Hematopoietic multipotent progenitor cell treated with erythropoietin and hydrocortisone succinate and interleukin-3 and kit ligand, for 17 days (in vitro differentiated cells): ENCODE data around the gene TAPBP.
A peak's percentile ranks its signal among the peaks of the same experiment; 100 is the strongest.

ENCODE experiments used
- DNase-seq: peaks from one replicate; pipeline ENCODE4 v3.0.0-alpha.2; 2015; ENCODE audit warnings: low spot score

The TAPBP gene

DNA sequence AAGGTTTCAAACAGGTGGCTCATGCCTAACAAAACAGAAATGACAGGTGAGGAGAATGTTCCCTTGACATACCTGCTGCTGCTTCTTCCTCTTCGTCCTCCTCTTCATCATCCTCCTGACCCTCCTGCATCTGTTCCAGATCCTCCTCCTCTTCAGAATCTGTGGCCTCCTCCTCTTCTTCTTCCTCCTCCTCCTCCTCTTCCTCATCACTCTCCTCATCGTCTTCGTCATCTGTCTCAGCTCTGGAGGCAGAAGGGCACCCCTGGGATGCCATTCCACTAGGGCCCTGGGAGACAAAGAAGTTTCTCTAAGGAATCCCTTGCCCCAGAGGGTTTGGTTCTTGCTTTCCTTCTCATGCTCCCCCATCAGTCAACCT, 6.0 kb upstream of the TAPBP start:
- no peak for DNase-seq

DNA sequence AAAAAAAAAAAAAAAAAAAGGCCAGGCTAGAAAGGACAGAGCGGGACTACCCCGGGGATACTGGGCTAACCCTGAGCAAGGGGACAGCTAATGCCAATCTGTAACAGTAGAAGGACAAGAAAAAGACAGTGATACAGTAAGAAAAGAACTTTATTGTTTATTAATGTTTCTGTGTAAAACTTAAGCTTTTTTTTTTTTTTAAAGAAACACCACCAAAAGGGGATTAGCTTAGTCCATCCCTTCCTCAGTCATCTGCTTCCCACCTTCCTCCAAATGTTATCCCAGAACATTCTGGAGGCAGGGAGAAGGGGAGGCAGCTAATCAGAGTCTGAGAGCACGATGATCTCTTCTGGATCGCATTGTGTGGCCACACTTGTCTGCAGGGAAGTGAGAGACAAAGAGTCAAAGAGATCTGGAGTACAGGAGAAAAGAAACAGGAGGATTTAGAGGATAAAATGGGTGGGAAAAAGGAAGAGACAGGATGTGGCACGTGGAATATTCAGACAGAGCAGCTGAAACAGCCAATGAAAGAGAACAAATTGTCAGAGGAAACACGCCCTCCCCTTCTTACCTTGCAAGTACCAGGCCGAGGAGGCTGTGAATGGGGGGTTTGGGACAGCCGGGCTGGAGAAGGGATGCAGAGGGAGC, 4.7 kb upstream of the TAPBP start:
- no peak for DNase-seq

- DNase-seq, result peak; percentile 99
Measured at GRCh38 chr6:33317669-33318425, 4.0 kb upstream of the TAPBP start, which contains the start of gene ZBTB22. Gene ZBTB22 (minus strand): TSS chr6:33317744. CDS start chr6:33316916, 828 bp downstream.

GRCh38 chr6:33317419-33317668, 3.5 kb upstream of the TAPBP start:
- DNase-seq, result peak; percentile 82

DNA sequence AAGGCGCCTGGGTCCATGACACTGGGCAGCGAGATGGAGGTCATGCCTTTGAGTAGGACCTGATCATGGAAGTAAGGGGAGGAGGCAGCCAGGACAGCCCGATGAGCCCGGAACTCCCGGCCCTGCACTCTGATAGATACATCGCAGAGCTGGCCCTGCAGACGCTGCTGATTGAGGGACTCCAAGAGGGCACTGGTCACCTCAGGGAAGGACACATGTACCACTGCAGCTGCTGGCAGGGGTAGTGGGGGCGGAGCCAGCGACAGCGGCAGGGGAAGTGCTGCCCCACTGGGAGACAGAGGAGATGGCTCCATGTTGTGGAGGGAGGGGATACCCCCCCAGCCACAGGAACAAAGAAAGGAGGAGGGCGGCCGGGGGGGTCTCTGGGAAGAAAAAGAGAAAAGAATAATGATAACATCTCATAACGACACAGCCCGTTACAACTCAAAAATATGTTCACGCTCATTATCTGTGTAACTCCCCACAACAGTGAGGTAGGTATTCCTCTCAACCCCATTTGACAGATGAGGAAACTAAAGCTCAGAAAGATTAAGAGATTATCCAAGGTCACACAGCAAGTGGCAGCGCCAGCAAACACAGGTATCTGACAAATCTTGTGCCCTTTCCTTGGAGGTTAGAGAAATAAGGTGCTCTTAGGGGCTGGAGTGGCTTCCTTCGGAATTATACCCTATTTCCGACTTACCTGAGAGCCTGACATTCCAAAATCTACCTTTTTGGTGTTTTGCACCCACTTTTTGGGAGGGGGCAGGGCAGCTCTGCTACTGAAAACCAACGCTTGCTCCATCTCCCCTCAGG, 2.9 kb upstream of the TAPBP start:
- DNase-seq, result no peak

- DNase-seq, result peak; percentile 3
Measured at GRCh38 chr6:33315793-33316602, 2.1 kb upstream of the TAPBP start.

DNA sequence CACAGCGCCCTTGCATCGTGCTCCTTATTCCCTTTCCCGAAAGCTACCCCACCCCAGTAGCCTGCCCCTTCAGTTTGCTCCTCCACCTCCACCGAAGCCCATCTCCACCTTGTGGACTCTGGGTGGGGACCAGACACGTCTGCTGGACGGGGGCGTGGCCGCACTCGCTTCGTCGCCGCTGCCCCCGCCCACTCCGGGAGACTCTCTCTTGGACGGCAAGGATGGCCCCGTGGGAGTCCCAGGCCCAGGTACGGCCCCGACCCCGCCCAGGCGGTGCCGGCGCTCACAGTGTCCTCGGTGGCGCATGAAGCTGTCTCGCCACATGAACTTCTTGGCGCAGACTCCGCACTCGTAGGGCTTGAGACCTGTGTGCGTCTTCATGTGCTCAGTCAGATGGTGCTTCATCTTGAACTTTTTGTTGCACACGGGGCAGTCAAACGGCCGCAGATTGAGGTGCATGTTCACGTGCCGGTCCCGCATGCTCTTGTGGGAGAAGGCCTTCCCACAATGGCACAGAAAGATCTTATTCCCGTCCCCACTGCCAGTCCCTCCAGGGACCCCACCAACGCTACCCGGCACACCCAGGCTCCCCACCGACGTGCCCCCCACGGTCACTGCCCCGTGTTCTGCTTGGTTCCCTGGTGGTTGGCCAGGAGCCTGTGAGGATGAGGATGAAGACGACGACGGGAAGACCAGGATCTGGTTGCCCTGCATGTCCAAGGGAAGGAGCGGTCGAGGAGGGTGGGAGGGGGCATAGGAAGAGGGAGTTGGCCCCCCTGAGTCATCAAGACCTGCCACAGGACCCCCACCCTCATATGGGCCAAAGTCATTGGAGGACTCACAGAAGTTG, 1.3 kb upstream of the TAPBP start:
- DNase-seq, result peak; percentile 72

DNA sequence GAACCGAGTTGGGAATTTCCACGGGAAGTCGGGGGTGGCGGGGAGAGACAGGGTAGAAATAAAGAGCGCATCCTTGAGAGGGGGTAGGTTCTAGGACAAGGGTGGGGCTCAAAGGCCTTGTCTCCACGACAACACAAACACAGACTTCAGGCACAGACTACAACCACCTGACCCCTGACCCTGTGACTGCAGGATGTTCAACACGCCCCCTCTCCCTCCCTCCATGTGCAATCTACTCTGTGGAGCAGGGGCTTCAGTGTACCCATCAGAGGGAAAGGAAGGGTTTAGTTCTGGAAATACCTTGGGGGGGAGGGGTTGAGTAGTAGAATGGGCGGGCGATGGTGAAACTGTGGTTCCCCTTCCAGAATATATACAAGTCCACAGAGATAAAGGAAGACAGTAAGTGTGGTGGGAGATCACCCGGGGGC, 651 bp upstream of the TAPBP start:
- DNase-seq, result peak; percentile 70

DNA sequence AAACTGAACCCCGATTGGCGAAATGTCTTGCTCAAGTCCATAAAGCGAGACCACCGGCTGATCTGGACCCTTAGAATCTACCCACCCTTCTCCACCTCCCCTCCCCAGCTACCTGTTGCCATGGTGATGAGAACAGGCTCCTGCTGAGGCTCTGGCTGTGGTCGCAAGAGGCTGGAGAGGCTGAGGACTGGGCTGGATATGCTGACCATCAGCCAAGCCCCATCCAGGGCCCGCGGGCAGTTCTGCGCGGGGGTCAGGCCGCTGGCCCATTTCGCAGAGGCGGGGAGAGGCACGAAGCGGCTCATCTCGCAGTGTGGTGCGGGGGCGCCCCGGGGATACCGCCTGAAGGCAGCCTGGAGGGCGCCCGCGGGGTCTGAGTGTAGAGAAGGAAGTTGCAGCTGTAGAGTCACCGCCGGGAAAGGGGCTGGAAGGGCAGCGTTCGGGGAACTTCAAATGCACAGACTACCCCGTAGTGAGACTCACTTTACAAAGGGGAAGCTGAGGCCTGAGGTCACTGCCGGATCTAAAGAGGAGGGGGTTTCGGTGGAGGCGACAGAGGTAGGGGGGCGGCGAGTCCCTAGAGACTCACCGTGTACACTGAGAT, 671 bp downstream of the TAPBP start:
- peak; percentile 50 for DNase-seq

DNA sequence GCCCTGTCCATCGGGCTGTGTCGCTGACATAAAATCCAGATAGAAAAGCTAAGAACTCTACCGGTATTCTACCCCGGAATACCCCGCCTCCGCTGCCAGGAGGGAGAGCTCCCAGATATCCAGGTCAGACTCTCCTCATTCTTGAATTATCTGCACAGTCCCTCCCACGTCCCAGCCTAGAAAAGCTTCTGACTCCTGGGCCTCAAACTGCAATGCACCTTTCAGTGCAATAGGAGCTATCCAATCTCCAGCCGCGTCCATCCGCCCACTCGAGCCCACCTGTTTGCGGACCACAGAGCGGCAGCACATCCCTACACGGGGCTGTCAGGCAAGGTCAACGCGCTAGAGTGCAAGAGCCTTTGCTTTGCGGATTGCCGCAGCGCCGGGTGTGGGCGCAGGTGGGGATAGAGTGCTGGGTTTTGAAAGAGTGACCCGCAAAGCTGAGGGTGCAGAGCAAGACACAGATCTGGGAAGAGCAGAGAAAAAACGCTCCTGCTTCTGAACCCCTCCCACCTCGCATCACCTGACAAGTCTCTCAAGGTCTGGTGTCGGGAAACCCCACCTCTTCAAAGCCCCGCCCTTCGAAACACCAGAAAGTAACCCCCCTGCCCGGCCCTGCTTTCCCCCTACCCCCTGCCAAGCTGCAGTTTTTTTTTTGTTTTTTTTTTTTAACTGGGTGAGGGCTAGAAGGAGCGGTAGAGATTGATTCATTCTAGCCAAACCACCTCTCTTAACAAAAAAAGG, 1.3 kb downstream of the TAPBP start:
- peak; percentile 80 for DNase-seq

DNA sequence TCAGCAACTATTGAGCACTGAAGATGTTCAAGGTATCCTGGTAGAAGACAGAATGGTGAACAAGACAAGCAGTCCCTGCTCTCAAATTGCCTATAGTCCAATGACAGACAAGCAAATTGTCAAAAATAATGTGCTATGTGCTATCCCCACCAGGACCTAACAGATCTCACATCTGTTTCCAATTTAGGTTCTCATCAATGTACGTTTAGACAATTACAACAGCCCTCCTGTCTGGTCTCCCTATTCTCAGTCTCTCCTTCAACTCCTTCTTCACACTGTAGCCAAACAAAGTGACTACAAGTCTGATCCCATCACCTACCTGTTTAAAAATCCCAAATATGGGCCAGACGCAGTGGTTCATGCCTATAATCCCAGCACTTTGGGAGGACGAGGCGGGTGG, 7.5 kb downstream of the TAPBP start:
- no peak for DNase-seq

DNA sequence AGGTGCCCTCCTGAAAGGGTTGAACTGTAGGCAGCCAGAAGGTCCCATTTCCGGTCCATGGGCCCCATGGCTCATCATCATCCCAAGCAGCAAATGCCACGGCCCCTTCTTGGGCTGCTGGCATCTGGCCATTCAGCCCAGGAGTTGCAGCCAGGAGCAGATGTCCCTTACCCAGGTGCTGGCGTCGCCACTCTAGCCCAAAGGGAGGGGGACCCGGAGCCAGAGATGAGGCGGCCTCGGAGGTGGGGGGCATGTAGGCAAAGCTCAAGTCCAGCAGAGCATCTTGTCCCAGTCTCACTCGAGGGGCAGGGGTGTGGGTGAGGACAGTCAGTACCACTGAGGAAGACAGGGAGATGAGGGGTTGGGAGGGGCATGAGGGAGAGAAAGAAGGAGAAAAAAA, 8.8 kb downstream of the TAPBP start:
- DNase-seq, result no peak

DNA sequence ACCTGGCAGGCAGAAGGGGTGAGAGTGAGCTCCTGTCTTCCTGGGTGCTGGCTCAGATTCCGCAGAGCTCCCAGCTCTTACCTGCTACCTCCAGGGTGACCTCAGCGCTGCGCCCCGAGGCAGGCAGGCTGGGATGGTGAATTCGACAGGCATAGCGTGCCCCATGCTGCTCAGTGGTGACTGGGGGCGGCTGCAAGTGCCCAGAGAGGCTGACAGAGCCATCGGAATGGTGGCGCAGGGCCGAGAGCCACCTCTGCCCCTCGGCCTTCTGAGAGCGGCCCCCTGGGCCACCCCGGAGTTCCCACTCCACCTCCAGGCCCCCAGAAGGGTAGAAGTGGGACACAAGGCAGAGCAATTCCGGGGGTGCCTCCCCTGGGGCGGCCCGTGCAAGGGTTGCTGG, 9.7 kb downstream of the TAPBP start:
- DNase-seq, result no peak

DNA sequence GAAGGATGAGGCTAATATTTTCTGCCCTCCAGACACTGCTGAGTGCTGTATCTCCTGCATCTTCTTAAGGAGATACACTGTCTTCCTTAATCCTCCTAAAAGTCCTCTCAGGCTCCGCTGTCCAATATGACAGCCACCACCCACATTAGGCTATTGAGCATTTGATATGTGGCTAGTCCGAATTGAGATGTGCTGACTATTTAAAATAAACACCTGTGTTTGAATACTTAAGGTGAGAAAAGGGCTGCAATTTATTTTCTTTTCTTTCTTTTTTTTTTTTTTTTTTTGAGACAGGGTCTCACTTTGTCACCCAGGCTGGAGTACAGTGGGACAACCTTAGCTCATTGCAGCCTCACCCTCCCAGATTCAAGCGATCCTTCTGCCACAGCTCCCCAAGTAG, 12.0 kb downstream of the TAPBP start:
- DNase-seq, result no peak

DNA sequence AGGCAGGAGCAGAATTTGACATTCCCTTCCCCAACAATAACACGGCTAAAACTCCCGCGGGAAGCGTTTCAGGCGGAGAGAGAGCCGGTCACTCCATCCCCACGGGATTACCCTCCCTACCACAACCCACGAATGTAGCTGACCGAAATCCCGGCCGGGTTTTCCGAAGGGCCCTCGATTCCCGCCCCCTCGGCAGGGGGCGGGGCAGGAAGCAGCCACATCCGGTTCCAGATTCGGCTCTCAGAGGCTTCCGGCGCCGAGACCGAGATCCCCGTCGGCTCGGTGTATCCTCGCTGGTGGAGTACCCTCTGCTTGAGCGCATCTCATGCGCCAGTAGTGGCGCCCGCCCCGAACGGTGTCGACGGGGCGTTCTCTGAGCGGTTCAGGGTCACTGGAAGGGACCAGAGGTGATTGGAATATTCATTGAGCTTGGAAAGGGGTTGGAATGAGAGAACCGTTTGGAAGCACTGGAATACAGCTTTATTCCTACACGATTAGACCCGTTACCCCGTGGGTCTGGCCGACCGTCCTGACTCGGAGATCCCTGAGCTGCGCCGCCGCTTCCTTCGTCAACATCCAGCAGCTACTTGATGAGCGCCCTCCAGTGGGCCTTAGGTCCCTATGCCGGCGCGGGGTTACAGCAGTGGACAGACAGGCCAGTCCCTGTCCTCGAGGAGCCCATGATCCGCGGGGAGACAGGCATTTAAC, 14.5 kb downstream of the TAPBP start:
- DNase-seq, result peak; percentile 93

DNA sequence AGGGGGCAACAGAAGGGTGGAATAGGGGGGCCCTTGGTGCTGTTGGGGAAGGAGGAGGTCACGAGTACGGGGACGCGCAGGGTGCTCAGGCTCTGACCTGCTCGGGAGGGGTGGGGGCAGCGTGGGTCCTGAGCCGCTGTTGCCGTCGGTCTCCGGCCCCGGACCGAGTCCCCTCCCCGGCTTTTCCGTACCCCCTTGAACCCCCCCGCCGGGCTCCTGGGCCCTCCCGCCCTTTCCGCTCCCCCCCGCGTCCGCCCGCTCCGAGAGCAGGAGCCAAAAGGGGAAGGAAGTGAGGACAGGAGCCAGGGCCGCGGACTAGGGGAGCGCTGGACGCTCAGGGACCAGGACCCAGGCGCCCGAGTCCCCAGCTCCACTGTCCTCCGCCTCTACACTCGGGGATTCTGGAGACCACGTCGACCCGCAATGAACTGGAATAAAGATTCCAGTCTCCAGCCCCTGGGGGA, 15.1 kb downstream of the TAPBP start, which contains the start of gene RGL2:
Gene RGL2, minus strand, starts transcription at position 170 of the 464 bp plus-strand sequence. CDS start 332 bp downstream, outside the sequence.
- no peak for DNase-seq

- peak; percentile 63 for DNase-seq
Measured at GRCh38 chr6:33297956-33298772, 15.7 kb downstream of the TAPBP start.

DNA sequence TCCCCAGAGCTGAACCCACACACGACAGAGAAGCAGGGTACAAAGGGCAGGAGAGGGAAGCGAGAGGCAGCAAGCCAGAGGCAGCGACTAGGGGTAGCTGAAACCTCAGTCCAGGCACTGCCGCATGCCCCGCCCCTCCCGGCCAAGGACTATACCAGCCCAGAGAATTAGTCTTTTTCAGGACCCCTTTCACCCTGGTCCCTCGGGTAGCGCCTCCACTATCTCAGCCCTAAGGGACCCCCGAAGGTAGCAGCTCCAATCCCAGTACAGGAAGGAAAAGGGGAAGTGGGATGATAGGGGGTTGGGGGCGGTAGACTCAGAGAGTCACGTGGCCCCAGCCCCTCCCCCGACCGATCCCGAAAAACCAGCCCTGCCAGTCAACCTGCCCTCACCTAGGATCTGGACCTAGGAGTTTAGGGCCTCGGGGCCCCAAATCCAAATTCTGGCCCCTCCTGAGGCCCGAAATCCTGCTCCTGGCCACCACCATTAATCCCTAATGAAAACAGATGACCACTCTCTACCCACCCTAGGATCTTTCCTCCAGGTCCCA, 16.4 kb downstream of the TAPBP start:
- DNase-seq, result no peak
